HG02759 (cell line): ENCODE measurements around the gene TMEM179.
"Not testable (repeated sequence)": the region's sequence is repeated elsewhere in the genome, so short reads cannot be mapped to it uniquely, and the experiment has no call there.

ENCODE experiments used
- ATAC-seq: cut with Tn5 transposase; IDR thresholded peaks from one replicate; pipeline ENCODE4 v1.9.1; 2021; ENCODE audit warnings: mild to moderate bottlenecking, moderate library complexity; ENCODE audit not compliant: unreplicated experiment

TMEM179 gene

DNA sequence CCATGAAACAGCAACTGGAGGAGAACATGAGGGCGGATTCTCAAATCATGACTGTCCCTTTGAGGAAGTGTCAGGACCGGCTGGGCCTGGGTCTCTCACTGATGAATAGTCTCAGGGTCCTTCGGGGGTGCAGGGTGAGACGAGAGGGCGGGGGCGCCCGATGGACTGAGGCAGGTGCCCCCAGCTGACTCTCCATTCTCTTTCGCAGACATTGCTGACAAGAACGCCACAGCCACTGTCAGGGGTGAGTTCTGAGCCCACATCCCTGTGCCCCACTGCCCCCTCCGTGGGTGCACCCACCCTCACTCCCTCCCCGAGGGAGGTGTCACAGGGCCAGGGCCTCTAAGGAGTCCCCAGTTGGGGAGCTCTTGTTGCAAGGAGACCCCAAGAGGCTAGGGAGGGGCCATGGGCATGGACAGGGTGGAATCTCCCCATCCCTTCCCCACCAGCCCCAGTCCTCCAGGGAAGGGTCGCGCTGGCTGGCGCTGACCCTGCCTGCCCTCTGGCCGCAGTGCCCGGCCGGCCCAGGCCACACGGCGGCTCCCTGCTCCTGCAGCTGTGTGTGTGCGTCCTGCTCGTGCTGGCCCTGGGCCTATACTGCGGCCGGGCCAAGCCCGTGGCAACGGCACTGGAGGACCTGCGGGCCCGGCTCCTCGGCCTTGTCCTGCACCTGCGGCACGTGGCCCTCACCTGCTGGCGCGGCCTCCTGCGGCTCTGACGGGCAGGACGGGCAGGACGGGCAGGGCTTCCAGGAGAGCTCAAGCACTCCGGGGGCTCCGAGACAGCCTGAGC lies 16.3 kb downstream of the TMEM179 start:
- no peak for ATAC-seq

GRCh38 chr14:104587641-104588040 lies 16.9 kb downstream of the TMEM179 start:
- ATAC-seq, result no peak

DNA sequence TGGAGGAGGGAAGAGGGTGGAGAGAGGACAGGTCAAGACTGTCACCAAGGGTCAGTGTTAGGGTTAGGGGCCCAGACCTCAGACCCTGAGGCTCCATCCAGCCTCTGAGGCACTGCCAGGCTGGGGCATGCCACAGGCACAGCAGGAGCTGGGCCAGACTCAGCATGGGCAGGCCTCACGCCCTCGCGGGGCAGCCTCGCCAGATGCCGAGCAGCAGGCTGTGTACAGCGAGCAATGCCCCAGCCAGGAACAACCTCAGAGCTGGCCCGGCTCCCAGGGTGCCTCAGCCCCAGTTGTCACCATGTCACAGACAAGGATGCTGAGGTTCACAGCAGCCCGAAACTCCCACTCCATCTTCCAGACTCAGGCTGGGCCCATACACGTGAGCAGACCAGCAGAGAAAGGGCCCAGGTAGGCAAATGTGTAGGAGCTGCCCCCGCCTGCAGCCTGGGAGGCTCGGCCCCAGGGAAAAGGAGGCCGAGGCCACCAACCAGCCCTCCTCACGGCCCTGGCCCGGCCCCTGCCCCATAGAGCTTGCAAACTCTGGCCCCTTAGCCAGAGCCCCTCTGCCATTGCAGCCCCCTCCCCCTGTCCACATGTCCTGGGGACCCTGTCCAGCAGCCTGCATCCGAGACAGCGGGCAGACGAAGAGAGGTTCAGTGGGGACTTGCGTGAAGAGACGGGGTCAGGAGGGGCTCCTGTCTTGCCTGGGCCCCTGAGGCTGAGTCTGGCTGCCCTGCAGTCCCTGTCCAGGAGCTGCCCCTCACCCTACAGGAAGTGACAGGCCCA lies 17.5 kb downstream of the TMEM179 start:
- ATAC-seq, result no peak

DNA sequence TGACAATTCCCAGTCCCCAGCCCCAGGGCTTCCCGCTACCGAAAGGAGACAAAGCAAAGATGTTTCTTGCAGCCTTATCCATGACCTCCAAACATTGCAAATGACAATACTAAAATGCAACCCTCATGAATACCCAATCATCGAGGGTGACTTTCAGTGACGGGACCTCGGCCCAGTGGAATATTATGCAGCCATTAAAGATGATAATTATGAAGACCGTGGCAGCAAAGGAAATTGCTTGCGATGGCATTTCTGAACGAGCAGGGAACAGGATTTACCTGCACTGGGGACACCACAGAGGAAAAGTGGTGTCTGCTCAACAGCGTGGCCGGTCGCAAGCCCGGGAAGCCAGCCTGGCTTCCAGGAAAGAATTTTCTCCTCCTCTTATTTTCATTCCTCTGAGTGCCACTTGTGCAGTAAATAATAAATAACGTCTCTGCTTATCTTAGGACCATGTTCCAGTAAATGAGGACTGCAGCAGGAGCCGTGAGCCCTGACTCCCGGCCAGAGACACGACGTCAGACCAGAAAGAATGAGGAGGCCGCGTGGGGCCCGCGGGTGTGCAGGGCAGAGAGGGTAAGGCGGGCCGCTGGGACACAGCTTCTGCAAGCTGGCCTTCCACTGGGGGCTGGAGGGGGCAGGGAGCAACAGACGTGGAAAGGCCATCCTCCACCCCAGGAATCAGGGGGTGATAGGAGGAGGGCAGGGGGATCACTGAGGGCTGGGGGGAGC lies 18.4 kb downstream of the TMEM179 start:
- no peak for ATAC-seq

- ATAC-seq, result no peak
These were observed 20.0 kb downstream of the TMEM179 start for GRCh38 chr14:104584557-104584956.

- ATAC-seq, result no peak
These were observed 20.9 kb downstream of the TMEM179 start for GRCh38 chr14:104583424-104584306.

DNA sequence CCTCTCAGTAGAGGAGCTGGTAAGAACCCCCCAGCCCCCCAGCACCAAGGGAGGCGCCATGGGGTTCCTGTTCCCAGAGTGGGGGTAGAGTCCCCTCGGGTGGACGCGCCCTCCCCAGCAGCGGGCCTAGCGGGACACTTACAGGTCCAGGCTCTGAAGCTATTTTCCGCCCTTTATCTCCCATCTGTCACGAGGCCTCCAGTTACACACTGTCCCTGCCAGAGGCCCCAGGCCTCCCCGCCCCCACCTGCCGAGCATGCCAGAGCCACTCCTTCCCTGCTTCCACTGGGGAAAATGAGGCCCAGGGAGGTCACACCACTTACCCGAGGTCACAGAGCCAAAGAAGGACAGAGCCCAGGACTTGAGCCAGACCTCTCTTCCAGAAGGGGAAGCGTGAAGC lies 21.9 kb downstream of the TMEM179 start:
- no peak for ATAC-seq

- no peak for ATAC-seq
These were observed 22.6 kb downstream of the TMEM179 start for GRCh38 chr14:104582005-104582404.

- no peak for ATAC-seq
These were observed 23.1 kb downstream of the TMEM179 start for GRCh38 chr14:104581521-104581920.

- no peak for ATAC-seq
These were observed 23.6 kb downstream of the TMEM179 start for GRCh38 chr14:104580961-104581360.

DNA sequence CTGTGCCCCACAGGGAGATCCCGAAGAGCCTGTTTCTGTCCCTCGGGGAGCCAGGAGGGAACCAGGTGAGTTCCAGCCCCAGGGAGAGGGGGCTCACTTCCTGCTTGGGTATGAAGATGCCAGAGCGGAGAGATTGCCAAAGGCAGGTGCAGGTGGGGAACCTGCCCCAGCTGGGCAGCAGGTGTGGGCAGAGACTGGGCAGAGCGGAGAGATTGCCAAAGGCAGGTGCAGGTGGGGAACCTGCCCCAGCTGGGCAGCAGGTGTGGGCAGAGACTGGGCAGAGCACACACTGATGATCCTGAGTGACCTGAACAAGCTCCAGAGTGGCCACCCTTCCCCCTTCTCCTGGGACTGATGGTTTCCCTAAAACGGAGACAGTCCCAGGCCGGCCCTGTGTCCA lies 24.6 kb downstream of the TMEM179 start:
- not testable (repeated sequence) for ATAC-seq

GRCh38 chr14:104579507-104579906 lies 25.1 kb downstream of the TMEM179 start, which contains the start of gene C14orf180:
Gene C14orf180 (plus strand): TSS chr14:104579764. CDS start chr14:104586431, 6,667 bp downstream.
- ATAC-seq, result no peak

DNA sequence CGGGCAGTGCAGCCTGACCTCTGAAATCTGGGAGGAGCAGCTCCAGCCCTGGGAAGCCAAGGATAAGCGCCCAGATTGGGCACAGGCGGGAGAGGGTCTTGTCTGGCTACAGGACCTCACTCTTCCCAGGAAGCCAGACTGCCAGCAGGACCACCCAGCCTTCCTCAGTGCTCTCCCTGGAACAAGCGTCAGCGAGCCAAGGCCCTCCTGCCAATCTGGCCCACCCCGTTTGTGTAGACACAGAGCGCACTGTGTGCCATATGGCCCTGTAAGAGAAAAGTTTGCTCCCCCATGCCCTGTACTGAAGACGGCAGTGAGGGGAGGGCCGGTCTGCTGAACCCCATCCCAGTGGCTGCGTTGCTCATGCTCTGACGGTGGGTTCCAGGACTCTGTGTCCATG lies 26.3 kb downstream of the TMEM179 start:
- no peak for ATAC-seq

DNA sequence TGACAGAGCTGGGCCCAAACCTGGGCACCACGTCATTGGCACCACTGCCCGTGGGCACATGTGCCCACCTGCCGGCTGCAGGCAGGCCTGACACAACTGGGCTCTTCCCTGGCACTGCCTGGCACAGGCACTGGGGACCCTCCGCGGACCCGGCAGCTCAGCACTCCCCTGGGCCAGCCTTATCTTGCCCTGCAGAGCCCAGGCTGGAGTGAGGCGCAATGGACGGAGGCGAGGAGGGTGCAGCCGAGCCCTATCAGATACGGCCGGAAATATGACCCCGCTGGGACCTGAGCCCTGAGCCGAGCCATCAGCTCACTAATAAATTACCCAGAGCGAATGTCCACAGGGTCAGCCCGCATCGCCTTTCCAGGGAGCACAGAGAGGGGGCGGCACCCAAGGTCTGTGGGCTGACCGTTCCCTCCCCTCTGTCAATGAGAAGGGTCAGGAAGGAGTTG lies 26.7 kb downstream of the TMEM179 start:
- no peak for ATAC-seq

- no peak for ATAC-seq
These were observed 27.1 kb downstream of the TMEM179 start for GRCh38 chr14:104577426-104577825.

DNA sequence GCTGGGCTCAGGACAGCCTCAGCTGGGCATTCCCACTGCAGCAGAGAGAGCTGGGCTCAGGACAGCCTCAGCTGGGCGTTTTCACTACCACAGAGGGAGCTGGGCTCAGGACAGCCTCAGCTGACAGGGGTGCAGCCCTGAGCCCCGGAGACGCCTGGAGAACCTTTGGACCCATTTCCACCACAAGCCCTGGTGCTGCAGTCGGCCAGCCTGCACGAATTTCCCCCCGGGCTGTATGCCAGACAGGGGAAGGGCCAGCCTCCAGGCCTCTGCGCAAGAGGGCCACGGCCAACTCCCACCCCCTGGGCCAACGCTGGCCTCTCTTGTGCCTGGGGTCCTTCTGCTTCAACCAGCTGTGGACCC lies 27.6 kb downstream of the TMEM179 start:
- no peak for ATAC-seq

GRCh38 chr14:104576232-104576969 lies 28.2 kb downstream of the TMEM179 start:
- no peak for ATAC-seq

DNA sequence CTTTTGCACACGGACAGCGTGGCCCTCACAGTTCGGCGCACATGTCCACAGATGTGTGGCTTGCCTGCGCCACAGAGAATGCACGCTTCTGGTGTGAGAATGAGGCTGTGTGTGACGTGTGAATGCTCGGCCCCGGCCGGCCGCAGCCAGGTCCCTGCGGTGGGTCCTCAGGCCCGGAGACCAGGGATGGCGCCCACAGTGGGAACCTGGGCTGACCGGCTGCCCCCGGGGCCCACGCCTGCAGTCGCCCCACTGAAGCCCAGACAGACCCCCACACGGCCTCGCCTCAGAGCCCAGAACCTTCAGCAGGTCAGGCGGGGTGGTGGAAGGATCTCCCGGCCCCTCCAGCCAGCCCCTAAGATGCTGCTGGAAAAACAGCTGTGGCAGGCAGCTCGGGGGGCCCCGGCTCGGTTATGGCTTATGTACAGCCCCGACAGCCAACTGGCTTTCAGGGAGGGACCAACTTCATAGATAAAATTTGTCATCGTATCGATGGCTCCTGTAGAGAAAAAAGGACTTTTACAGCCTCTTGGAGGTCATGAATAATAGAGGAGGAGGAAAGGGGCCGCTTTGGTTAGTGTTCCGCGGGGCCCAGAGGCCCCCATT lies 29.5 kb downstream of the TMEM179 start:
- ATAC-seq, result no peak

DNA sequence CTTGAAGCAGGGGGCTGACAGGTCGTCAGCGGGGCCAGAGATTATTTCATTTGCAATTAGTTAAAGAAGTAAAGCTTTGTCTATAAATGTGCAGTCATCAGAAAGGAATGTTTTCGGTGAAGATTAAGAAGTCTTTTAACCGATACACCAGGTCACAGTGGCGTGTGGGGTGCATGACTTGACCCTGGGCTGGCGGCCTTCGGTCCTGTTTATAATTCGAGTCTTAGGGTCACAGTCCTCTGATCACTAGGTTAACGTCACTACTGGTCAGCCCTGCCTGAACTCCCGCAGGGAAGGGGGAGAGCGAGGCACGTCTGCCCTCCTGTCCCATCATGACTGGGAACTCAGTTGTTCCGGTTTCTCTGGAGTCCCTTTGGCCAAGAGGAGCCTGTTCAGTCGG lies 30.0 kb downstream of the TMEM179 start:
- no peak for ATAC-seq
